GM12865 (cell line): ENCODE measurements around the gene SMC6.

Experiments
- DNase-seq: peaks from one replicate; pipeline ENCODE4 v3.0.0; 2010; ENCODE audit warnings: low read depth
- H3K4me3 ChIP-seq: 2 replicates; pipeline ENCODE4 v1.5.1; 2011; ENCODE audit warnings: mild to moderate bottlenecking, low read depth, low read length, control low read depth
- CTCF ChIP-seq: IDR thresholded peaks from 2 replicates; pipeline ENCODE4 v1.5.1; 2011; ENCODE audit warnings: low read length, control low read depth, low read depth, inconsistent platforms; ENCODE audit not compliant: insufficient read depth; ENCODE audit errors: missing control alignments

SMC6 gene

DNA sequence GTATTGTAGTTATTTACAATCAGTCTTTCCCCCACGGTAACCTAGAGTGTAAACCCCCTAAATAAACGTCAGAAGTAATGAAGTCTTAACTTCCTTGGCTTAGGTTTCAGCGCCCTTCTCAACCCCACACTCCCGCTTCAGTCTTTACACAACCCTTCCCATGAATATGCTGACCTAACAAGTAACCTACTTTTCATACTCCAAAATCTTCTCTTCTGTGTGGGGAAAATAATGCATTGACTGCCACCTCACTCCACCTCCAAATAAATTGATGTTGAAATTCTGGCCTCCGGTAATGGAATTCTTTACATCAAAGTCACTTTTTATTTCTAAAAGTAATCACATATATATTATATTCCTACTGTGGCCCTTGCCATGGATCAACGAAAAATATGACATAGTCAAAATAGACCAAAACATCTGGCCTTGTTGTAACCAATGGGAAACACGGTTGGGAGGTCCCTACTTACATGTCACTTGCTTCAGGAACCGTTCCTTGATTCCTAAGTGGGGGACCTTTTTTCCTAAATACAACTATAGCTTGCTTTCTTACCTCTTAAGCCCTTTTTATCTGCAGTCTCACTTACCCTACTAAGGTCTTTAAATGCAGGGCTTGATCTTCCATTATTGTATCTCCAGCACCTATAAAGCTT, 1.3 kb upstream of the SMC6 start:
- no peak for TF ChIP-seq CTCF
- peak; percentile 15 for DNase-seq
- peak overlapping the region; percentile 84 for H3K4me3 ChIP-seq

DNA sequence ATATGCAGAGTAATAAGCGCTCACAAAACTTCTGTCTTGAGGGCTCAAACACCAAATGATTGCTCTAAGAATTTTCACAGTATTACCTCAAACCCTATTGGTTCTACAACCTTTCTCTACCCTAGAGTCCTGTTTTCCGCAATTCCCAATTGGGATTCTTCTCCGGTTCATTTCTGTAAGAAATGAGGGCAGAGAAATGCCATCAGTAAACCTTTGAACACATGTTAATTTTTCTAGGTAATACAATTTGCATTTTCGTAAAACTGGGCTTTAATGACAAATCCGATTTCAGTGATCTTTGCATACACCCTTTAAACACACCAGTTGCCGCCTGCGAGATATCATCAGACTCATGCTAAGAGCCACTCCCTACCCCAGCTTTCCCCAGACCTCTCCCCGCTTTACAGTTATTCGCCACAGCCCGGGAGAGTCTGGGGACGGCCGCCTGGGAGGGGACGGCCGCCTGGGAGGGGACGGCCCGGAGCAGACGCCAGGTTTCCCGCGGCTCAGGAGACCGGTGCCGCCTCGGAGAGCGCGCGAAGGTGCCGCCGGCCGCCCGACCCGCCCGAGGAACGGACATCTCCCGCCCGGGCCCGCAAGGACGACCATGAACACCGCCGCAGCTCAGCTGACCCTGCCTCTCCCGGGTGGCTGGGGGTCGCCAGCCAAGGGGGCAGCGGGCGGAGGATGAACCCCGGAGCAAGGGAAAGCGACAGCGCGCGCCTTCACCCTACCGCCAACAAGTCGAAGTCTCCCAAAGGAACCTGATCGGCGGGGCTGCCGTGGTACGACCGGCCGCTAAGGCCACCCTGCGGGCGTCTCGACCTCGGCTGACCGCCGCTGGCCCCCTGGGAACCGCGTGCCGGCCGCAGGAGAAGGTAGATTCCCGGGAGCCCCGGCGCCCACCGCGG, 463 bp downstream of the SMC6 start:
- H3K4me3 ChIP-seq, result peak overlapping the region; percentile 84
- DNase-seq, result peak; percentile 78
- TF ChIP-seq CTCF, result no peak

DNA sequence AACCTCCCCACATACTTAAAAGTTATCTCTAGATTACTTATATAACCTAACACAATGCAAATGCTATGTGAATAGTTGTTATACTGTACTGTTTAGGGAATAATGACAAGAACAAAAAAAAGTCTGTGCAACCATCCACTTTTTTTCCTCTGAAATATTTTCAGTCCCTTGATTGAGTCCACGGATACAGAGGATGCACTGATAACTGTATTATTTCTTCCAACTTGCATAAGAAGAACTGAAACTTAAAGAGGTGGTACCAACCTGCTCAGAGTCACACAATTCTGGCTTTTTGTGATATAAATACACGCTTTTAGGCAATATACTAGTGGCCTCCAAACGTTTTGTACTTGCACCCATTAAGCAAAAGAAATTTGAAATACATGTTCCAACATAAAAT, 1.4 kb downstream of the SMC6 start:
- TF ChIP-seq CTCF, result no peak
- H3K4me3 ChIP-seq, result peak overlapping the region; percentile 84
- DNase-seq, result peak; percentile 39

DNA sequence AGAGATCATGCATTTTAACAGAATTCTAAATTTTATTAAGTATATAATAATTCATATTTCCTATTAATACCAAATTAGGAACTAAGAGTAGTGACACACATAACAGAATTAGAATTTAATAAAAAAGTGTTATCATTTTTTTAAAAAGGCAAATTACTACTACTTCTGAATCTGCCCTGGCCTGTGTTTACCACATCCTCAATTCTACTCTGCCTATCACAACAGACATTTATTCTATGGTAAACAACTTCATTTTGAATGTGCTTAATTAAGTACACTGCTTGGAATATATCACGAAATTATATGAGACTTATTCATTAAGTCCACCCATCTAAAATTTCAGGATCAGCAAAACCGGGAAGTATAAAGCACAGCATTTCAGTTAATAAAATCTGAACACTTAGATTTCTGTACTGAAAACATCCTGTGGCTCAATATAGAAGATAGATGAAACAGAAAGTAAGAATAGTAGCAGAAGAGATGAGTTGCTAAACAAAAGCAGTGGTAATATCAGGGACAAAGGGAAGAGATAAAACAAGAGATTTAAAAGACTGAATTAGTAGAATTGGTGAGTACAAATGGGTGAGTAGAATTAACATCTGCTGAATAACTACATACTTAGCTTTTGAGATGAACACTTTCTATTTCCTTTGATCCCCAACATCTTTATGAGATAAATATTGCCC, 3.7 kb downstream of the SMC6 start:
- no peak for TF ChIP-seq CTCF
- DNase-seq, result peak; percentile 56
- H3K4me3 ChIP-seq, result peak overlapping the region; percentile 45

DNA sequence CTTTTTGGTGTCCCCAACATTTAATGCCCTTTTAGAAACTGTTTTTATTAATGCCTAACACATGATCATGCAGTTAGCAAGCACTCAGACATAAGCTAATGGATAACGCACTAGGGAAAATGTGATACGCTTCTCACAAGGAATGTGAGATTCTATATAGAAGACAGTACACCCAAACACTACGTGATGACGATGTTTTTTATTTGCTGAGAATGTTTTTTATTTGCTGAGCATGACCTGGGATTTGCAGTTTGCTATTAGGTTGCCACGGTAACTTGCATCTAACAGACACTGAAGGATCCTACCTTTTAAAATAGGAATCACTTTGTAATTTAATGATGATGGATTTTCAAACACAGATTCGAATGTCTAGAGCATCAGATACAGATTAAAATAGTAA, 4.9 kb downstream of the SMC6 start:
- H3K4me3 ChIP-seq, result no peak overlapping the region
- TF ChIP-seq CTCF, result no peak
- no peak for DNase-seq

- no peak for DNase-seq
- no peak overlapping the region for H3K4me3 ChIP-seq
- TF ChIP-seq CTCF, result no peak
Observed at GRCh38 chr2:17747684-17748452, 5.7 kb downstream of the SMC6 start.
